Measurements from ENCODE around the gene CDKN1C. TPM values are rescaled to one million over a fixed set of nuclear protein-coding genes. Genes with fewer than 3 reads are reported as not detected.

Gene CDKN1C
- total RNA-seq, 1 experiment from 2014 or later: 2.9 TPM

DNA sequence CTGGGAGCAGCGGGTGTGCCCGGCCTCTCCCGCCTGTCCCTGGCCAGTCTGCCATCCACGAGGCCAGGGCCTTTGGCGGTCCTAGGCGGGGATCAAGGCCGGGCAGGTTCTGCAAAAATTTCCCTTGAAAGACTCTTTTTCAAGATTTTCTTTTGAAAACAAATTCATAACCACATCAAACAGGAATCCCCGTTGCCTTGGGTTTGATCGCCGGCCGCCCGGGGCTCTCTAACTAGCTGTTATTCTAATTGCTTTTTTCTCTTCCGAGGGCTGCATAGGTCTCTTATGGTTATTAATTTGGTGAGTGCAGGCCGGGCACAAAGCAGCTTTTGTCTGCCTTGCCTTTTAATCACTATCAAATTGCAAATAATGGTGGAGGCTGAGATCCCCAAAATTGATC, 42.0 kb downstream of the CDKN1C start:
- CTCF ChIA-PET: no interaction called here
- TF ChIP-seq, protein P1, sequence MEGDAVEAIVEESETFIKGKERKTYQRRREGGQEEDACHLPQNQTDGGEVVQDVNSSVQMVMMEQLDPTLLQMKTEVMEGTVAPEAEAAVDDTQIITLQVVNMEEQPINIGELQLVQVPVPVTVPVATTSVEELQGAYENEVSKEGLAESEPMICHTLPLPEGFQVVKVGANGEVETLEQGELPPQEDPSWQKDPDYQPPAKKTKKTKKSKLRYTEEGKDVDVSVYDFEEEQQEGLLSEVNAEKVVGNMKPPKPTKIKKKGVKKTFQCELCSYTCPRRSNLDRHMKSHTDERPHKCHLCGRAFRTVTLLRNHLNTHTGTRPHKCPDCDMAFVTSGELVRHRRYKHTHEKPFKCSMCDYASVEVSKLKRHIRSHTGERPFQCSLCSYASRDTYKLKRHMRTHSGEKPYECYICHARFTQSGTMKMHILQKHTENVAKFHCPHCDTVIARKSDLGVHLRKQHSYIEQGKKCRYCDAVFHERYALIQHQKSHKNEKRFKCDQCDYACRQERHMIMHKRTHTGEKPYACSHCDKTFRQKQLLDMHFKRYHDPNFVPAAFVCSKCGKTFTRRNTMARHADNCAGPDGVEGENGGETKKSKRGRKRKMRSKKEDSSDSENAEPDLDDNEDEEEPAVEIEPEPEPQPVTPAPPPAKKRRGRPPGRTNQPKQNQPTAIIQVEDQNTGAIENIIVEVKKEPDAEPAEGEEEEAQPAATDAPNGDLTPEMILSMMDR (conservative IDR thresholded peaks at IDR 0.05; ENCODE audit: low read depth, low read length): no peak
- Histone ChIP-seq H3K4me1 (ENCODE audit: insufficient read depth, low read length, poor library complexity, severe bottlenecking) (no peaks in the 10 kb centered on the region), H3K36me3 (ENCODE audit: insufficient read depth, low read length, poor library complexity, severe bottlenecking) (no peaks in the 10 kb centered on the region), H3K27me3 (replicated peaks; ENCODE audit: insufficient read depth, low read depth, low read length, poor library complexity) (no peaks in the 10 kb centered on the region), H3K4me3 (ENCODE audit: low read depth, low read length, poor library complexity, severe bottlenecking) (no peak overlapping the region), H3K9me3 (ENCODE audit: low read depth, low read length, poor library complexity, severe bottlenecking) (no peaks in the 10 kb centered on the region), H3K27ac (ENCODE audit: low read depth, low read length, poor library complexity, severe bottlenecking) (no peak overlapping the region)
- BruUV-seq (replicated peaks): no TSS peak
- DNase-seq (ENCODE audit: low spot score): no peak
- intact Hi-C loops (cut with micrococcal nuclease; ENCODE audit: unreplicated experiment): no loop called here
- POLR2A ChIA-PET (ENCODE audit: low non-redundant PET): no interaction called here

DNA sequence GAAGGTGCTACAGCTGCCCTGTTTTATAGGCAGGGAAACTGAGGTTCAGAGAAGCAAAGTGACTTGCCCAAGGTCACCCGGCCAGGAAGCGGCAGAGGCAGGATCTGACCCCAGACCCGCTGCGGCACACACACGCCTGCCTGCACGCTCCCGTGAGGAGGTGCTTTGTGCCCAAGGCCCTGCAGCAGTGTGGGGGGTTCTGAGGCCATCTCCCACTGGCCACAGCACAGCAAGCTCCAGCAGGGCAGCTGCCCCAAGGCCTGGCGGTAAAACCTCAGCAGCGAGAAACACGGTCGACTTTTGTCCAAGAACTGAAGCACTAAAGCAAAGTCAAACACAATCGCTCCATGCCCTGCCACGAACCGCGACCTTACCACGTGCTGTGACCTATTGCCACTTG, 42.7 kb downstream of the CDKN1C start:
- Histone ChIP-seq H3K27ac (ENCODE audit: low read depth, low read length, poor library complexity, severe bottlenecking) (no peak overlapping the region), H3K27me3 (replicated peaks; ENCODE audit: insufficient read depth, low read depth, low read length, poor library complexity) (no peaks in the 10 kb centered on the region), H3K4me1 (ENCODE audit: insufficient read depth, low read length, poor library complexity, severe bottlenecking) (no peaks in the 10 kb centered on the region), H3K4me3 (ENCODE audit: low read depth, low read length, poor library complexity, severe bottlenecking) (no peak overlapping the region), H3K36me3 (ENCODE audit: insufficient read depth, low read length, poor library complexity, severe bottlenecking) (no peaks in the 10 kb centered on the region), H3K9me3 (ENCODE audit: low read depth, low read length, poor library complexity, severe bottlenecking) (no peaks in the 10 kb centered on the region)
- intact Hi-C loops (cut with micrococcal nuclease; ENCODE audit: unreplicated experiment): no loop called here
- TF ChIP-seq, protein P1 (conservative IDR thresholded peaks at IDR 0.05; ENCODE audit: low read depth, low read length): no peak
- no peak for TF ChIP-seq EZH2 (IDR thresholded peaks at IDR 0.05; ENCODE audit: borderline replicate concordance, low read depth, low read length, poor library complexity, severe bottlenecking)
- BruUV-seq (replicated peaks): no TSS peak
- ChIA-PET POLR2A (ENCODE audit: low non-redundant PET) (no interaction called here), CTCF (no interaction called here)
- no peak for DNase-seq (ENCODE audit: low spot score)

DNA sequence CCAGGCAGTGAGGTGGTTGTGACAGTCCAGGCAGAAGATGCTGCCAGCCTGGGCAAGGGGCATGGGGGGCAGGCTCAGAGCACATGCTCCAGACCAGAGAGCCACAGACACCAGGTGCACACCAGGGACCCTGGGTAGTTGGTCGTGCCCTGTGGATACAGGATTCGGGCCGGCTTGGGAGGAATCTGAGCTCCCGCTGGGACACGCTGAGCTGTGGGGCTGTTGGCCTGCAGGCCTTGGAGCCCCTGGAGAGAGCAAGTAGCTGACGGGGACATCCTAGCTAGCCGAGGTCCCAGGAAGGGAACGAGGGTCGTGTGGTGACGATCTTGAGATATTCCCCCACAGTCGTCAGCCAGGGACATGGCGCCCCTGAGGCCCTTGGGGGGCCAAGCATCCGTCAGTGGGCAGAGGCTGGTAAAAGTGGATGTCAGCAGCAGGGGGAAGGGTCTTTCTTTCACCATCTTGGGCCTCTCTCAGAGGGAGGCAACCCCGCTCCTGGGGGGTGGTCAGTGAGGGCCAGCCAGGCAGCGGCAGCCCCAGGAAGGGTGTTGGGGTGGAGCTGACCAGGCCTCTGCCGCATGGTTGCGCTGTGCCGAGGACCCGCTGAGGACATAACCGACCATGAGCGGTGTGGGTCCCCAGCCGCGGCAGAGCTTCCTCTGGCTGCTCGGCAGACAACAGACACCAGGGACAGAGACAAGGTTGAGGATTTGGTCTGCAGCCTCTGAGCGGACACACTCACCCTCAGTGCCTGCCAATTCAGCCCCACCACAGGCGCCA, 44.0 kb downstream of the CDKN1C start:
- no peaks in the 10 kb centered on the region for H3K4me1 ChIP-seq (ENCODE audit: insufficient read depth, low read length, poor library complexity, severe bottlenecking)
- H3K27ac ChIP-seq (ENCODE audit: low read depth, low read length, poor library complexity, severe bottlenecking): no peak overlapping the region
- POLR2A ChIA-PET (ENCODE audit: low non-redundant PET): no interaction called here
- H3K27me3 ChIP-seq (replicated peaks; ENCODE audit: insufficient read depth, low read depth, low read length, poor library complexity): no peaks in the 10 kb centered on the region
- no peak for TF ChIP-seq EZH2 (IDR thresholded peaks at IDR 0.05; ENCODE audit: borderline replicate concordance, low read depth, low read length, poor library complexity, severe bottlenecking)
- TF ChIP-seq, protein P1 (conservative IDR thresholded peaks at IDR 0.05; ENCODE audit: low read depth, low read length): no peak
- DNase-seq (ENCODE audit: low spot score): no peak
- no peak overlapping the region for H3K4me3 ChIP-seq (ENCODE audit: low read depth, low read length, poor library complexity, severe bottlenecking)
- H3K36me3 ChIP-seq (ENCODE audit: insufficient read depth, low read length, poor library complexity, severe bottlenecking): no peaks in the 10 kb centered on the region
- CTCF ChIA-PET: no interaction called here
- BruUV-seq (replicated peaks): no TSS peak
- intact Hi-C loops (cut with micrococcal nuclease; ENCODE audit: unreplicated experiment): no loop called here
- H3K9me3 ChIP-seq (ENCODE audit: low read depth, low read length, poor library complexity, severe bottlenecking): no peaks in the 10 kb centered on the region
